ENCODE results near the gene ERGIC1.
A peak's percentile ranks its signal among the peaks of the same experiment; 100 is the strongest.
"Not testable (repeated sequence)": the region's sequence is repeated elsewhere in the genome, so short reads cannot be mapped to it uniquely, and the experiment has no call there.

ERGIC1 gene

GRCh38 chr5:172801179-172801671, 32.8 kb upstream of the ERGIC1 start:
- DNase-seq, result no peak

- DNase-seq, result no peak
Observed at GRCh38 chr5:172802112-172802511, 31.9 kb upstream of the ERGIC1 start.

DNA sequence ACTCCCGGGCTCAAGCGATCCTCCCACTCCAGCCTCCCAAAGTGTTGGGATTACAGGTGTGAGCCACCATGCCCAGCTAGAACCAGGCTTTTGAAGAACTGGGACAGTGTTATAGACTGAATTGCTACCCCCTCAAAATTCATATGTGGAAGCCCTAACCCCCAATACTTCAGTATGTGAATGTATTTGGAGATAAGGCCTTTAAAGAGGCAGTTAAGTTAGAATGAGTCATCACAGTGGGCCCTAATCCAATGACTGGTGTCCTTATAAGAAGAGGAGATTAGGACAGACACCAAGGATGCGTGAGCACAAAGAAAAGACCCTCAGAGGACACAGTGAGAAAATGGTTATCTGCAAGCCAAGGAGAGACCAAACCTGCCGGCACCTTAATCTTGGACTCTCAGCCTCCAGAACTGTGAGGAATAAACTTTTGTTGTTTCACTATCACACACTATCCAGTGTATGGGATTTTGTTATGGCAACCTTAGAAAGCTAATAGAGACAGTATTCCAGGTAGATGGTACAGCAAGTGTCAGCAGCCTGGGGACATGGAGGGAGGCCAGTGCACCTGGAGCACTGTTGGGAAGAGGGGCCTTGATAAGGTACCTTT, 31.4 kb upstream of the ERGIC1 start:
- no peak for DNase-seq

DNA sequence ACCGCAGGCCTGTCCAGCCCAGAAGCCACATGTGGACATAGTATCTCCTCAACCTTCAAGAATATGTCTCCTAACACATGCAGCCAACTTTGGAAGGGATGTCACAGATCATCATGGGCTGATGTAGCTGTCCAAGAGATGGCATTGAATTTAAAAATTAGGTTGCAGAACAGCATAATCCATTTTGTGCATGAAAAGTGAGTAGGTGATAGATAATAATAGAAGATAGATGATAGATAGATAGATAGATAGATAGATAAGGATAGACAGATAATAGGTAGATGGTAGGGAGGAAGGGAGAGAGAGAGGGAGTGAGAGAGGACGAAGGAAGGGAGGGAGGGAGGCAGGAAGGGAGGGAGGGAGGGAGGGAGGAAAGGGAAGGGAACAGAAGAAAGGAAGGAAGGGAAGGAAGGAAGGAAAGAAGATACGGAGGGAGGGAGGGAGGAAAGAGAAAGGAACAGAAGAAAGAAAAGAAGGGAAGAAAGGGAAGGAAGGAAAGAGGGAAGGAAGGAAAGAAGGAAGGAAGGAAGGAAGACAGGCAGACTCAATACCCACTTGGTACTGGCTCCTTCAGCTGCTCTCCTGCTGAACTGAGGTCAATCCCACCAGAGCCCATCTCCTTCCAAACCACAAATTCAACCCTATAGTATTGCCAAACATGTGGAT, 28.9 kb upstream of the ERGIC1 start:
- no peak for DNase-seq

DNA sequence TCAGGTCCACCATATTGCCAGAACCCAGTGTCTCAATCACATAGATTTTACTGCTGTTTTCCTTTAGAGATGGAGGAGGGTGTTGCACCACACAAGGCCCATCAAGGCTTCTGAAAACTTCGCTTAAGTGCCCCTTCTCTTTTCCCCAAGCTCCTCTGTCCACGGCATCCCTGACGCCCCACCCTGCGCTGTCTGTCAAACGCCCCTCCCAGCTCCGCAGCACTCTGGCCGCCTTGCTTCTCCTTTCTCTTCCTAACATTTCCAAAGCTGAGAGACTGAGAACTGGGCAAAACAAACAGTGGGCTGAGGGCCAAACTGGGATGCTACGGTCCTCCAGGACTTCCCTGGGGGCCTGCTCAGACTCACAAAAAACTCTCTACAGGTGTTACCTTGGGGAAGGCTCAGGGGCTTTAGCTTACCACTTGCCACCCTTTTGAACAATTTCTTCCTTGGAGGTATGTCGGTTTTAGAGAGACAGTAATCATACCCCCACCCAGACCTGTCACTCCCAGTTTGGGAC, 28.3 kb upstream of the ERGIC1 start:
- no peak for DNase-seq

- DNase-seq, result peak; percentile 85 to 88
Observed at GRCh38 chr5:172806897-172807672, 27.0 kb upstream of the ERGIC1 start.

- DNase-seq, result no peak
Observed at GRCh38 chr5:172807766-172808311, 26.2 kb upstream of the ERGIC1 start.

GRCh38 chr5:172809774-172810173, 24.3 kb upstream of the ERGIC1 start:
- DNase-seq, result no peak

DNA sequence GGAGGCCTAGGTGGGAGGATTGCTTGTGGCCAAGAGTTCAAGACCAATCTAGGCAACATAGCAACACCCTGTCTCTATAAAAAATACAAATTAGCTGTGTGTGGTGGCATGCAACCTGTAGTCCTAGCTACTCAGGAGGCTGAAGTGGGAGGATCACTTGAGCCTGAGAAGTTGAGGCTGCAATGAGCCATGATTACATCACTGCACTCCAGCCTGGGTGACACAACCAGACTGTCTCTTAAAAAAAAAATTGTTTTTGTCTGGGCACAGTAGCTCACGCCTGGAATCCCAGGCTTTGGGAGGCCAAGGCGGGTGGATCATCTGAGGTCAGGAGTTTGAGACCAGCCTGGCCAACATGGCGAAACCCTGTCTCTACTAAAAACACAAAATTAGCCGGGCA, 23.1 kb upstream of the ERGIC1 start:
- DNase-seq, result not testable (repeated sequence)

- DNase-seq, result no peak
Observed at GRCh38 chr5:172815631-172816030, 18.4 kb upstream of the ERGIC1 start.

DNA sequence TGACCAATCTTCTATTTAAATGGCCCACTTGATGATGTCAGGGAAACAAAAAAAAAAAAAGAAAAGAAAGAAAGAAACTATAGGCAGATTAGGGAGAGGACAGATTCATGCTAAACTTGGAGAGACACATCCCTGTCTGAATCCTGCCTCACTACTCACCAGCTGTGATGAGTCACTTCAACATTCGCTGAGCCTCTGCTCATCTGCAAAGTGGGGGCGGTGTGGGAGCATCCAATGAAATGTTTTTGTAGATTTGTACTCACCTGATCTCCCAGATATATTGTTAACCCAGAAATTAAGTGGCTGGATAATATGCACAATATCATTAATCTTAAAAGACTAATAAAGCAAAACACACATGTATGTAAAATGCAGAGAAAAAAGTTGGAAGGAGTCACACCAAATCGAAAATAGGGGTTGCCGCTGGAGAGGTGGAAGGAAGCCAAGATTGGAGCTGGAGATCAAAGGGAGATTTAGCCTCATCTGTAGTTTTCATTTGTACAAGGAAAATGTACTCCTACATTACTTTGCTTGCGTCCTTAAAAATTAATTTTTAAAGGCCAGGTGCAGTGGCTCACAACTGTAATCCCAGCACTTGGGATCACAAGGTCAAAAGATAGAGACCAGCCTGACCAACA, 17.0 kb upstream of the ERGIC1 start:
- DNase-seq, result no peak

DNA sequence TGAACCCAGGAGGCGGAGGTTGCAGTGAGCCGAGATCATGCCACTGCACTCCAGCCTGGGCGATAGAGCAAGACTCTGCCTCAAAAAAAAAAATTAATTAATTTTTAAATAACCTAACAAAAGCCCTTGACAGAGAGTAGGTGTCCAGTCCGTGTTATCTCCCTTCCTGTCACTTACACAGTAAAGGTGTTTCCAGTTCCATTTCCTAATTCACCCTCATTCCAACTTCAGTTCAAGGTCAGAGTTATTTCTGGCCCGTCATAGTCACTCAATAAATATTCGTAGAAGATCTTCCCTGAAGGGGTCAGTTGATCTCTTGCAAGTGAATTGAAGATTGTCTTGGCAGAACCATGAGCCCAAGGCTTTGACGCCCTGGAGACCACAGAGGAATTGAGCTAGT, 16.4 kb upstream of the ERGIC1 start:
- DNase-seq, result no peak

DNA sequence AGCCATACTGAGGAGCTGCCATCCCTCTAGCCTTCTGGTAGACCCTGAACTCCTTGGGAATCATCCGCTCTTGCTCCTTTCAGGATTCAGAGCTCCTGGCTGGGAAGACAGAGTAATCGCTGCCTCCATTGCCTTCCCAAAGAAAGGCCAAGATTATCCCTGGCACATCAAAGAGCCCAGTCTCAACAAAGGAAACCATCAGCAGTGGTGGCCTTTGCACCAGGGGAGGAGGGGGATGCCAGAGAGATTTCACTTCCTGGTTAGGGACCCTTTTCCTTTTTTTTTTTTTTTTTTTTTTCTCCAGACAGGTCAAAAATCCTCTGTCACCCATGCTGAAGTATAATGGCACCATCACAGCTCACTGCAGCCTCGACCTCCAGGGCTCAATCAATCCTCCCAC, 16.0 kb upstream of the ERGIC1 start:
- DNase-seq, result no peak

DNA sequence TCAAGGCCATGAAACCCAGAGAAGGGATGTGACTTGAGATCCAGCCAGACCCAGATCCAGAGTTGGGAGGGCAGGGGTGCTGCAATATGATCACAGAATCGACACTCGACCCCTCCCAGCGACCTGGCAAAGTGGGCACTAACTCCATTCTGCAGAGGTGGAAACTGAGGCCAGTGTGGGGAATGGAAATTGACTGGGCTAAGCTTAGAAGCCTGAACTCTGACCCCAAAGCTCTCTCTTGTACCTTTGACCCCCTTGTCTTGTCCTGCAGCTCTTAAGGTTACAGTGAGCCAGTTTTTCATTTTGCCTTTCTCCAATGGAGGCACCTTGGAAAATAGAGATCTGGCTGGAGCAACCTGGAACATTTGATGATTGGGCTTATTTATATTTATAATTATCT, 14.5 kb upstream of the ERGIC1 start:
- no peak for DNase-seq

DNA sequence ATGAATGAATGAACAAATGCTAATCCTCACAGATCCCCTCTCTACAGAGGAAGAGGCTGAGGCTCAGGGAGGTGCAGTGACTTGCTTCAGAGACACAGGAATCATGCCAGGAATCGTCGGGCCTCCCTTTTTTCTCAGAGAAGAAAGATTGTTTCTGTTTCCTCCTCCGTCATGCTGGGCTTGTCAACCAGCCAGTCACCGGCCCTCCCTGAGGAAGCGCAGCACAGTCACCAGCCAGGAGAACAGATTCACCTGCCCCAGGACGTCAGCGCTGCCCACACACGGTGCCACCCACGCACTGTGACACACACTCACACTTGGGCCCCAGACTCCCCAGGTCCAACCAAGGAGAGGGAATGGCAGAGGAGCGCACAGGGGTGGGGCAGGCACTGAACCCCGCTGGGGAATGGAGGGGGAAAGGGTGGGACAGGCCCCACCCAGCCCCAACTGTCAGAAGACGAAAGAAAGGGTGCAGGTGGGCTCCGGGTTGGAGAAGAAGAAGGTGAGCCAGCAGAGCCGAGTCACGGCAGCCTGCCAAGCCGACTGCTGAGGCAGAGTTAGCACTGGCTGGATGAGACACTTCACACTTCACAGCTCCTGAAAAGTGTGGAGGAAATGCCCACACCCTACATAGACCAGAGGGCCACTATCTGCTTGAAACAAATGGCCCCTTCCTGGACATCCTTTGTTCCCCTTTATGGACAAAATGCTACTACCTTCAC, 13.8 kb upstream of the ERGIC1 start:
- DNase-seq, result peak; percentile 54 to 60

GRCh38 chr5:172821340-172821985, 12.6 kb upstream of the ERGIC1 start:
- DNase-seq, result no peak

DNA sequence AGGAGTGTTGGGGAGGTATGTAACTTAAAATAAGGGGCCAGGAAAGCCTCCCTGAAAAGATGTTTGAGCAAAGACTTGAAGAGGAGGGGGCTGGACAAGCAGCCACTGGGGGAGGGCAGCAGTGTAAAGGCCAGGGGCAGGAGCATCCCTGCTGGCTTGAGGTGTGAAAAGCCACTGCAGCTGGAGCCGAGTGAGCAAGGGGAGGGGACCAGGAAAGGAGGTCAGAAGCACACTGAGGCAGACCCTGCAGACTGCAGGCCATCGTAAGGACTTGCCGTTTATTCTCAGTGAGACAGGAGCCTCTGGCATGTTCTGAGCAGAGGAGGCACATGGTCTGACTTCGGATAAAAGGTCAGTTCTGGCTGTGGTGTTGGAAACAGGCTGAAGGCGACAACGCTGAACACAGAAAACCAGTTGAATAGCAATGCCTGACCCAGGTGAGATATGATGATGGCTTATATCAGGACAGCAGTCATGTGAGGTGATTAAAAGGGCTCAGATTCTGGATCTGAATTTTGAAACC, 10.2 kb upstream of the ERGIC1 start:
- no peak for DNase-seq

GRCh38 chr5:172825610-172826204, 8.3 kb upstream of the ERGIC1 start:
- no peak for DNase-seq

DNA sequence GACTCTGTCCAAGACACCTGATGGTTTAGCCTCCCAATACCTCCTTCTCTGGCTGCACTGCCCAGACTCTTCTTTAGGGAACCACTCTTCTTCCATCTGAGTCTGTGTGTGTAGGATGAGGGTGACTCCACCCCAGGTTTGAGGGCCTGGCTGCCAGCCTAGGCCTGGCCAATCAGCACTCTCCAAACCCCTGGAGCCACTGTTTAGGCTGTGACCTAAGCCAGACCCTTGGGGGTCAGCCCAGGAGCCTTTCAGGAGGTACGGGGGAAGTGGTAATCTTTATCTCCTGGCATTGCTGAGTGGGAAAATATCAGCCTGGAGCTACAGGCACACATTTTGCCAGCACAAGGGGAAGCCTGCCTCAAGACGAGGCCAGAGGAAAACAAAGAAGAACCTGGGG, 6.2 kb upstream of the ERGIC1 start:
- no peak for DNase-seq

- DNase-seq, result no peak
Observed at GRCh38 chr5:172828911-172829431, 5.1 kb upstream of the ERGIC1 start.
